Kidney glomerular epithelial cell (primary cell): ENCODE results near the gene TCEANC2.
A peak's percentile ranks its signal among the peaks of the same experiment; 100 is the strongest.
"Not testable (repeated sequence)": the region's sequence is repeated elsewhere in the genome, so short reads cannot be mapped to it uniquely, and the experiment has no call there.

Experiments used
- DNase-seq: peaks from one replicate; lab custom pipeline; 2025; lab: John Stamatoyannopoulos, UW

Gene TCEANC2

GRCh38 chr1:54027848-54028247 is 25.6 kb upstream of the TCEANC2 start:
- no peak for DNase-seq

- DNase-seq: no peak
Measured at GRCh38 chr1:54028306-54029251, 24.8 kb upstream of the TCEANC2 start.

- DNase-seq: no peak
Measured at GRCh38 chr1:54037476-54037875, 15.9 kb upstream of the TCEANC2 start.

GRCh38 chr1:54041806-54042205 is 11.6 kb upstream of the TCEANC2 start:
- DNase-seq: no peak

- no peak for DNase-seq
Measured at GRCh38 chr1:54045496-54045895, 7.9 kb upstream of the TCEANC2 start.

GRCh38 chr1:54046671-54047383 is 6.6 kb upstream of the TCEANC2 start:
- DNase-seq: no peak

GRCh38 chr1:54047384-54048305 is 5.8 kb upstream of the TCEANC2 start:
- DNase-seq: no peak

GRCh38 chr1:54050435-54050834 is 3.0 kb upstream of the TCEANC2 start:
- not testable (repeated sequence) for DNase-seq

- DNase-seq: peak; percentile 38
Measured at GRCh38 chr1:54051933-54052430, 1.4 kb upstream of the TCEANC2 start.

- DNase-seq: peak; percentile 57
Measured at GRCh38 chr1:54052431-54052933, 926 bp upstream of the TCEANC2 start.

GRCh38 chr1:54053745-54054437 is 483 bp downstream of the TCEANC2 start:
- no peak for DNase-seq

GRCh38 chr1:54054438-54054749 is 986 bp downstream of the TCEANC2 start:
- no peak for DNase-seq

- no peak for DNase-seq
Measured at GRCh38 chr1:54064299-54064698, 10.9 kb downstream of the TCEANC2 start.

- no peak for DNase-seq
Measured at GRCh38 chr1:54069791-54070170, 16.4 kb downstream of the TCEANC2 start.

- peak; percentile 52 for DNase-seq
Measured at GRCh38 chr1:54070171-54070837, 16.9 kb downstream of the TCEANC2 start.

- no peak for DNase-seq
Measured at GRCh38 chr1:54077359-54077758, 24.0 kb downstream of the TCEANC2 start.

- no peak for DNase-seq
Measured at GRCh38 chr1:54080598-54081049, 27.2 kb downstream of the TCEANC2 start.

- peak; percentile 12 for DNase-seq
Measured at GRCh38 chr1:54081306-54082270, 28.2 kb downstream of the TCEANC2 start.

GRCh38 chr1:54084794-54085193 is 31.4 kb downstream of the TCEANC2 start:
- no peak for DNase-seq
